Naive thymus-derived CD4-positive, alpha-beta T cell (primary cell): ENCODE measurements around the gene SPAG9. TPM values are rescaled to one million over a fixed set of nuclear protein-coding genes. Genes with fewer than 3 reads are reported as not detected.
A peak's percentile ranks its signal among the peaks of the same experiment; 100 is the strongest.
"Not testable (repeated sequence)": the region's sequence is repeated elsewhere in the genome, so short reads cannot be mapped to it uniquely, and the experiment has no call there.

ENCODE experiments used
- ATAC-seq: fragments of 150-1000 bp; cut with Tn5 transposase; 2 replicates; pipeline ENCODE4 v1.10.0; 2021; ENCODE audit warnings: mild to moderate bottlenecking, moderate library complexity
- CTCF ChIA-PET: fragments of 350-600 bp; sonication (Branson Sonifier 250); formaldehyde crosslinking; loops from one replicate; lab custom pipeline; 2021; ENCODE audit warnings: antibody characterized with exemption; lab: Charles Lee
- POLR2A ChIA-PET: fragments of 350-600 bp; sonication (Branson Sonifier 250); formaldehyde crosslinking; loops from one replicate; lab custom pipeline; 2021; ENCODE audit warnings: antibody characterized with exemption, inconsistent platforms; lab: Charles Lee
- DNase-seq, 9 donors: peaks; one replicate each; pipeline versions ENCODE4 v3.0.0 to v3.0.0-alpha.2; 2020 to 2022; ENCODE audit warnings: mixed read lengths in 1 of 9
- H3K27ac ChIP-seq: one replicate; pipeline ENCODE4 v1.7.0; 2013; ENCODE audit warnings: mild to moderate bottlenecking, low read depth, low read length, moderate library complexity
- H3K27me3 ChIP-seq, 2 donors: one replicate each; pipeline ENCODE4 v1.7.0; 2013; ENCODE audit warnings: low read length in 2 of 2, mild to moderate bottlenecking in 2 of 2, moderate library complexity in 2 of 2; ENCODE audit not compliant: control insufficient read depth in 2 of 2, insufficient read depth in 2 of 2
- H3K36me3 ChIP-seq, 3 experiments: 1 replicate in 2 of 3; 2 replicates in 1 of 3; pipeline ENCODE4 v1.7.0; 2013; ENCODE audit warnings: low read length in 3 of 3, mild to moderate bottlenecking in 3 of 3, moderate library complexity in 1 of 3; ENCODE audit not compliant: insufficient read depth in 3 of 3, control insufficient read depth in 2 of 3
- H3K4me1 ChIP-seq, 2 donors: one replicate each; pipeline ENCODE4 v1.7.0; 2013; ENCODE audit warnings: low read length in 2 of 2, mild to moderate bottlenecking in 2 of 2, moderate library complexity in 1 of 2; ENCODE audit not compliant: control insufficient read depth in 2 of 2, insufficient read depth in 2 of 2
- H3K4me3 ChIP-seq: 2 replicates; pipeline ENCODE4 v1.7.0; 2013; ENCODE audit warnings: mild to moderate bottlenecking, low read length
- H3K9me3 ChIP-seq, 3 experiments: 1 replicate in 2 of 3; 2 replicates in 1 of 3; pipeline ENCODE4 v1.7.0; 2013; ENCODE audit warnings: low read length in 3 of 3; ENCODE audit not compliant: control insufficient read depth in 2 of 3
- H3K27ac Mint-ChIP-seq, 9 donors: one replicate each; pipeline ENCODE4 v1.8.0; 2020 to 2022; ENCODE audit warnings: mixed read lengths in 9 of 9, mild to moderate bottlenecking in 8 of 9, moderate library complexity in 5 of 9, inconsistent platforms in 2 of 9
- H3K27me3 Mint-ChIP-seq, 5 donors: one replicate each; pipeline ENCODE4 v1.8.0; 2021 to 2022; ENCODE audit warnings: mixed read lengths in 5 of 5, mild to moderate bottlenecking in 1 of 5
- H3K36me3 Mint-ChIP-seq, 5 donors: one replicate each; pipeline ENCODE4 v1.8.0; 2020 to 2022; ENCODE audit warnings: mixed read lengths in 5 of 5, mild to moderate bottlenecking in 3 of 5, inconsistent platforms in 1 of 5
- H3K4me1 Mint-ChIP-seq, 7 donors: one replicate each; pipeline ENCODE4 v1.8.0; 2020 to 2022; ENCODE audit warnings: mixed read lengths in 7 of 7, mild to moderate bottlenecking in 3 of 7, inconsistent platforms in 1 of 7
- H3K4me3 Mint-ChIP-seq, 10 donors: one replicate each; pipeline ENCODE4 v1.8.0; 2020 to 2022; ENCODE audit warnings: mild to moderate bottlenecking in 10 of 10, mixed read lengths in 10 of 10, moderate library complexity in 6 of 10, inconsistent platforms in 2 of 10
- H3K9me3 Mint-ChIP-seq, 11 donors: one replicate each; pipeline ENCODE4 v1.8.0; 2020 to 2022; ENCODE audit warnings: mixed read lengths in 11 of 11, mild to moderate bottlenecking in 4 of 11, inconsistent platforms in 1 of 11, moderate library complexity in 1 of 11
- intact Hi-C, 2 donors: fragments of 100-400 bp; cut with micrococcal nuclease; formaldehyde crosslinking; loops; one replicate each; pipeline ENCODE4 v1.15.1; 2023
- polyA plus RNA-seq, 2 donors: library from polyadenylated mRNA; unstranded; fragments of 300-500 nt; fragmentation: Illumina TruSeq; gene quantifications; one replicate each; pipeline ENCODE4 v1.2.3, GENCODE V29; 2021
- total RNA-seq, 6 experiments: library from RNA in 5 of 6; stranded (reverse) in 5 of 6; gene quantifications; 1 replicate in 5 of 6; 2 replicates in 1 of 6; pipeline ENCODE4 v1.2.3 and lab custom pipeline; 2021 to 2026

SPAG9 gene
- total and polyA plus RNA-seq, 7 experiments from 2014 or later = 3.3 to 73.4 (median 52.9) TPM

DNA sequence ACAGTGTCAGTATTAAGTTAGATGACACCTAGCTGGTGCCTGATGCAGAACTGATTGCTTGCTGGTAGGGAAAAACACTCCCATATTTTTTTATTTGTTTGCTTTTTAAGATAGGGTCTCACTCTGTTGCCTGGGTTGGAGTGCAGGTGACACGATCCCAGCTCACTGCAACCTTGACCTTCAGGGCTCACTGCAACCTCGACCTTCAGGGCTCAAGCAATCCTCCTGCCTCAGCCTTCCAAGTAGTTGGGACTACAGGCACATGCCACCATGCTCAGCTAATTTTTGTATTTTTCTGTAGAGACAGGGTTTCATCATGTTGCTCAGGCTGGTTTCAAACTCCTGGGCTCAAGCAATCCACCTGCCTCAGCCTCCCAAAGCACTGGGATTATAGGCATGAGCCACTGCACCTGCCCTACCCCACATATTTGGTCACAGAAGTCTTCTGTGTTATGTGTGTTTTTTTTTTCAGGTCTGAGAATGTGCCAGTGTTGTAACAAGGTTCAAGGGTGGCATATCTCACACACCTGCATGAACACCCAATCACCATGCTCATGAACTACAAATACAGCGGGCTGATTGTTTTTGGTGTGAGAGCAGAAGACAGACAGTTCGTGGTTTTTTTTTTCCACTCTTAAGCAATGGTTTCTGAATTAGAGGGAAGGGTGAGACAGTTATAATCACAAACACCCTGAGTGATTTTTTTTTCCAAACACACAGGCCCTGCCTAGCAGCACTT lies 22.8 kb downstream of the SPAG9 start:
- Histone ChIP-seq H3K4me1 (peaks cover 11 to 20% of the 10 kb centered on the region in 2 donors), H3K9me3 (no peaks in the 10 kb centered on the region), H3K4me3 (no peak overlapping the region), H3K27me3 (no peaks in the 10 kb centered on the region), H3K27ac (no peak overlapping the region), H3K36me3 (no peaks in the 10 kb centered on the region)
- ChIA-PET POLR2A (interaction anchor here (1.7 to 1.8 kb wide), 2 partner anchors 22 to 55 kb away, joined by 4 to 7 read pairs; partner anchors contain the start of genes NME1 and SPAG9), CTCF (no interaction called here)
- Mint-ChIP-seq H3K27me3 (no peaks in the 10 kb centered on the region), H3K36me3 (peaks cover 0 to 6% (median 0%) of the 10 kb centered on the region in 5 donors), H3K9me3 (peaks cover 0 to 2% (median 0%) of the 10 kb centered on the region in 11 donors), H3K4me3 (peak overlapping the region in 1 of 10 donors; percentile 23), H3K4me1 (peaks cover 12 to 41% (median 35%) of the 10 kb centered on the region in 7 donors), H3K27ac (no peak overlapping the region)
- intact Hi-C loops = no loop called here
- ATAC-seq (no peak), DNase-seq (no peak)

GRCh38 chr17:51091635-51092034 lies 29.0 kb downstream of the SPAG9 start:
- no peak for ATAC-seq
- no peak overlapping the region for H3K27ac Mint-ChIP-seq

DNA sequence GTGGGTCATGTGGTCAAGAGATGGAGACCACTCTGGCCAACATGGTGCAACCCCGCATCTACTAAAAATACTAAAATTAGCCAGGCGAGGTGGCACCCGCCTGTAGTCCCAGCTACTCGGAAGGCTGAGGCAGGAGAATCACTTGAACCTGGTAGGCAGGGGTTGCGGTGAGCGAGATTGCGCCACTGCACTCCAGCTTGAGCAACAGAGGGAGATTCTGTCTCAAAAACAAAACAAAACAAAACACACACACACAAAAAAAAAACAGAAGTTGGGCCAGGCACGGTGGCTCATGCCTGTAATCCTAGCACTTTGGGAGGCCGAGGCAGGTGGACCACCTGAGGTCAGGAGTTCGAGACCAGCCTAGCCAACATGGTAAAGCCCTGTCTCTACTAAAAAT lies 31.8 kb downstream of the SPAG9 start:
- H3K9me3 ChIP-seq, intact Hi-C loops, H3K9me3 Mint-ChIP-seq, H3K27ac ChIP-seq, POLR2A ChIA-PET, H3K4me3 ChIP-seq, H3K4me3 Mint-ChIP-seq, H3K36me3 ChIP-seq, CTCF ChIA-PET, H3K27ac Mint-ChIP-seq, H3K27me3 Mint-ChIP-seq, H3K27me3 ChIP-seq, DNase-seq, H3K4me1 ChIP-seq: not testable (repeated sequence)
- Mint-ChIP-seq H3K36me3 (peaks cover 0 to 11% (median 0%) of the 10 kb centered on the region in 5 donors), H3K4me1 (peaks cover 14 to 33% (median 25%) of the 10 kb centered on the region in 7 donors)
- peak; percentile 56 for ATAC-seq

More at GRCh38 chr17:51091635-51092034, 29.0 kb downstream of the SPAG9 start:
- Mint-ChIP-seq H3K27me3 (no peaks in the 10 kb centered on the region), H3K9me3 (peaks cover 0 to 2% (median 0%) of the 10 kb centered on the region in 11 donors), H3K4me1 (peaks cover 19 to 39% (median 33%) of the 10 kb centered on the region in 7 donors), H3K36me3 (peaks cover 0 to 11% (median 1%) of the 10 kb centered on the region in 5 donors), H3K4me3 (no peak overlapping the region)
- CTCF ChIA-PET = interaction anchor here (0.6 to 0.7 kb wide), 3 partner anchors 102 to 258 kb away, joined by 3 read pairs; no protein-coding TSS in a partner anchor
- Histone ChIP-seq H3K4me1 (peaks cover 3 to 7% of the 10 kb centered on the region in 2 donors), H3K27ac (no peak overlapping the region), H3K36me3 (no peaks in the 10 kb centered on the region), H3K4me3 (no peak overlapping the region), H3K9me3 (no peaks in the 10 kb centered on the region), H3K27me3 (no peaks in the 10 kb centered on the region)
- DNase-seq = no peak
- POLR2A ChIA-PET = interaction anchor here (0.6 kb wide), 2 partner anchors 129 to 308 kb away, joined by 3 to 5 read pairs; no protein-coding TSS in a partner anchor
- intact Hi-C loops = no loop called here

DNA sequence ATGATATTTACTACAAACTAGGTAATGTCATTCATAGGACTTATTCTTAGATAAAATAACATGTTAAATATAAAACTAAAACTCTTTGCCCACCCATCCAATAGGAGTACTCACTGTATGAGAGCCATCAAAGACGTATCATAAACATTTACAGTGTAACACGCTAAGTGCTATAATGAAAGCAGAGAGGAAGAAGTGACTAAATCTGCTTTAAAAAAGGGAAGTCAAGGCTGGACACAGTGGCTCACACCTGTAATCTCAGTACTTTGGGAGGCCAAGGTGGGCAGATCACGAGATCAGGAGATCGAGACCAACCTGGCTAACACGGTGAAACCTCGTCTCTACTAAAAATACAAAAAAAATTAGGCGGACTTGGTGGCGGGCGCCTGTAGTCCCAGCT lies 32.4 kb downstream of the SPAG9 start:
- POLR2A ChIA-PET = interaction anchor here (0.7 kb wide), 1 partner anchor 26 kb away, joined by 3 read pairs; no protein-coding TSS in a partner anchor
- Mint-ChIP-seq H3K4me1 (peaks cover 10 to 29% (median 22%) of the 10 kb centered on the region in 7 donors), H3K27ac (no peak overlapping the region)

DNA sequence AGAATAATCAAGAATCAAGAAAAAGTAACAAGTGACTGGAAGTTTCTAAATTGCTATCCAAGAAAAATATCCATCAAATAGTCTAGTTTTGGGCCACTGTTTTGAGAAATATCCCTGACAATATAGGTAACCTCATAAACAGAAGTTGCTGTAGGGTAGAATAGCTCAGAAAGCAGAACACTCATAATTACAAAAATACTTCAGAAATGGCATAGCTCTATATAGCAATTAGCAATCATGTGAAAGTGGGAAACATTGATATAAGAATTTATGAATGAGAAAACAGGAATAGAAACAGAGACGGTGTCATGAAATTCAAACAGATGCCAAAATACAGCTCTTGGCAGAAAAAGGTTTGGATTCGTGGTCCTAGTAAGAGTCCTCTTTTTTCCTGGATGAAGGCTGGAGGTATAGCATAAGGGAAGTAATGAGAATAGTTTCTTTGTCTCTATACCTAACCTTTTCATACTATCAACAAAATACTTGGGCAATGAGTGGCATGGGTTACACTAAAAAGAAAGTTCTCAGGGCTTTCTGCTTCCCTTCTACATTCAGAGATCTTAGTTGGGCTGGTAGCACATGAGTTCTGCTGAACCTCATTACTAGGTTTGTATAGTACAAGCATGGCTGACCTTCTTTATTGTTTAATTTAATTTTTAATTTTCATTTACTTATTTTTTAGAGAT lies 33.5 kb downstream of the SPAG9 start:
- ChIA-PET CTCF (interaction anchor here (0.6 to 0.9 kb wide), 2 partner anchors 66 to 87 kb away, joined by 3 read pairs; partner anchors contain the start of gene NME1), POLR2A (interaction anchor here (0.7 to 1.1 kb wide), 3 partner anchors 11 to 33 kb away, joined by 3 read pairs; partner anchors contain the start of gene SPAG9)
- no peaks in the 10 kb centered on the region for H3K4me1 ChIP-seq
- no peak for DNase-seq
- no peaks in the 10 kb centered on the region for H3K27me3 Mint-ChIP-seq
- H3K4me1 Mint-ChIP-seq = peaks cover 10 to 36% (median 21%) of the 10 kb centered on the region in 7 donors
- no peaks in the 10 kb centered on the region for H3K27me3 ChIP-seq
- H3K9me3 Mint-ChIP-seq = no peaks in the 10 kb centered on the region
- intact Hi-C loops = no loop called here
- H3K36me3 ChIP-seq = no peaks in the 10 kb centered on the region
- H3K27ac ChIP-seq = no peak overlapping the region
- no peak for ATAC-seq
- no peak overlapping the region for H3K4me3 Mint-ChIP-seq
- H3K36me3 Mint-ChIP-seq = peaks cover 0 to 11% (median 0%) of the 10 kb centered on the region in 5 donors
- no peak overlapping the region for H3K27ac Mint-ChIP-seq
- H3K4me3 ChIP-seq = no peak overlapping the region
- H3K9me3 ChIP-seq = no peaks in the 10 kb centered on the region

More for the DNA sequence above, 32.4 kb downstream of the SPAG9 start:
- no peaks in the 10 kb centered on the region for H3K4me1 ChIP-seq
- no peaks in the 10 kb centered on the region for H3K27me3 ChIP-seq
- H3K36me3 Mint-ChIP-seq = peaks cover 0 to 11% (median 0%) of the 10 kb centered on the region in 5 donors
- H3K4me3 Mint-ChIP-seq = no peak overlapping the region
- no peaks in the 10 kb centered on the region for H3K36me3 ChIP-seq
- DNase-seq (no peak), ATAC-seq (peak; percentile 42)
- intact Hi-C loops = no loop called here
- H3K27ac ChIP-seq = no peak overlapping the region
- CTCF ChIA-PET = no interaction called here
- no peaks in the 10 kb centered on the region for H3K27me3 Mint-ChIP-seq
- no peaks in the 10 kb centered on the region for H3K9me3 ChIP-seq
- no peak overlapping the region for H3K4me3 ChIP-seq
- H3K9me3 Mint-ChIP-seq = no peaks in the 10 kb centered on the region

DNA sequence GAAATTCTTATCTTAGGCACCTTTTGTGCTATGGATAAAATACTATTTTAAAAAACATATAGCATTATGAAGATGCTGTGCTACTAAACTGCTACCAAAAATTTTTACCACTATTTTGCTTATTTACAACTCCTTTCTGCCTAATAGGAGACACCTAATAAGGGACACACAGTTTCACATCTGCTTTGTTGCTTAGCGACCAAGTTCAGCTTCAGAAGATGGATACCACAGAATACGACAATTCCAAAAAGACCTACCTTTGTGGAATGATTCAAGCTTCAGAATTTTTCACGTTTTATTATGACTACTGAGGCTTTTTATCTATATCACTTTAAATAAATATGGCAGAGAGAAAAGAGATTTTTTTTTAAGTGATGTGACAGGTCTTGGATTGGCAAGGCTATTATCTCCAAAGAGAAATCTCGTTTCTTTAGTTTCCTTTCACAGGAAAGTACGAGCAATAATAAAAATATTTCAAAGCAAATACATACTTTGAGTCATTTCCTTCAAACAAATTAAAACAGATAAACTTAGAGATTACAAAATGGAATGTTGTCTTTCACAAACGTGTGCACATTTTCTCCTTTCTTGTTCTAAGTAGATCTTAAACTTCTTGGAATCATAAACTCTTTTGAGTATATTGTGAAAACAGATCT lies 35.4 kb downstream of the SPAG9 start:
- ATAC-seq (no peak), DNase-seq (no peak)
- Histone ChIP-seq H3K9me3 (no peaks in the 10 kb centered on the region), H3K4me1 (no peaks in the 10 kb centered on the region), H3K36me3 (no peaks in the 10 kb centered on the region), H3K27me3 (no peaks in the 10 kb centered on the region), H3K4me3 (no peak overlapping the region), H3K27ac (no peak overlapping the region)
- ChIA-PET CTCF (interaction anchor here (0.6 to 0.7 kb wide), 2 partner anchors 38 to 43 kb away, joined by 3 to 4 read pairs; no protein-coding TSS in a partner anchor), POLR2A (no interaction called here)
- no peak overlapping the region for H3K4me3 Mint-ChIP-seq
- no peaks in the 10 kb centered on the region for H3K27me3 Mint-ChIP-seq
- no peaks in the 10 kb centered on the region for H3K9me3 Mint-ChIP-seq
- no peak overlapping the region for H3K27ac Mint-ChIP-seq
- peaks cover 0 to 9% (median 6%) of the 10 kb centered on the region in 5 donors for H3K36me3 Mint-ChIP-seq
- intact Hi-C loops = no loop called here
- H3K4me1 Mint-ChIP-seq = peaks cover 7 to 37% (median 24%) of the 10 kb centered on the region in 7 donors
